Measurements from ENCODE around the gene IGFLR1.
"Not testable (repeated sequence)": the region's sequence is repeated elsewhere in the genome, so short reads cannot be mapped to it uniquely, and the experiment has no call there.

The IGFLR1 gene

GRCh38 chr19:35777086-35777841, 35.0 kb upstream of the IGFLR1 start:
- DNase-seq, result no peak

GRCh38 chr19:35776102-35776788, 34.0 kb upstream of the IGFLR1 start:
- no peak for DNase-seq

GRCh38 chr19:35775298-35776101, 33.2 kb upstream of the IGFLR1 start, which contains the start of gene ARHGAP33:
Gene ARHGAP33 (plus strand): TSS chr19:35775564. CDS start chr19:35775659, 95 bp downstream.
- DNase-seq, result peak; percentile 99

GRCh38 chr19:35775046-35775297, 32.7 kb upstream of the IGFLR1 start:
- no peak for DNase-seq

GRCh38 chr19:35774274-35775045, 32.2 kb upstream of the IGFLR1 start:
- DNase-seq, result no peak

GRCh38 chr19:35773020-35773806, 31.0 kb upstream of the IGFLR1 start:
- no peak for DNase-seq

- DNase-seq, result not testable (repeated sequence)
Measured at GRCh38 chr19:35772362-35772761, 30.1 kb upstream of the IGFLR1 start.

GRCh38 chr19:35768082-35768421, 25.8 kb upstream of the IGFLR1 start:
- DNase-seq, result no peak

GRCh38 chr19:35767288-35768081, 25.2 kb upstream of the IGFLR1 start:
- no peak for DNase-seq

- no peak for DNase-seq
Measured at GRCh38 chr19:35766571-35767104, 24.4 kb upstream of the IGFLR1 start.

GRCh38 chr19:35764432-35765315, 22.4 kb upstream of the IGFLR1 start:
- DNase-seq, result no peak

- no peak for DNase-seq
Measured at GRCh38 chr19:35760711-35761349, 18.6 kb upstream of the IGFLR1 start.

GRCh38 chr19:35759697-35760096, 17.4 kb upstream of the IGFLR1 start:
- DNase-seq, result no peak

GRCh38 chr19:35757749-35758608, 15.7 kb upstream of the IGFLR1 start, which contains the start of gene PROSER3:
Gene PROSER3 (plus strand): TSS chr19:35758176. CDS start chr19:35758216, 40 bp downstream.
- peak; percentile 98 for DNase-seq

GRCh38 chr19:35757231-35757748, 15.0 kb upstream of the IGFLR1 start:
- no peak for DNase-seq

- DNase-seq, result no peak
Measured at GRCh38 chr19:35756377-35757230, 14.4 kb upstream of the IGFLR1 start, which contains the start of gene HSPB6. Gene HSPB6 (minus strand): TSS chr19:35757029. CDS start chr19:35757008, 21 bp downstream.

Data from NCI-H1105 (cell line).